PC-9 (cell line): ENCODE measurements around the gene ENDOV. TPM values are rescaled to one million over a fixed set of nuclear protein-coding genes. Genes with fewer than 3 reads are reported as not detected.

Experiments used
- BruUV-seq: library from RNA; stranded (reverse); fragments of 400-500 nt; replicated peaks from 2 replicates; lab custom pipeline; 2021; lab: Mats Ljungman, UMichigan
- CTCF ChIA-PET: fragments of 300-600 bp; sonication (Branson Sonifier 250); formaldehyde crosslinking; loops from one replicate; lab custom pipeline; 2022; ENCODE audit warnings: antibody characterized with exemption; lab: Charles Lee
- POLR2A ChIA-PET: fragments of 300-600 bp; sonication (Branson Sonifier 250); formaldehyde crosslinking; loops from one replicate; lab custom pipeline; 2022; ENCODE audit warnings: antibody characterized with exemption; ENCODE audit not compliant: unreplicated experiment; lab: Charles Lee
- DNase-seq, 2 experiments: peaks; one replicate each; pipeline versions ENCODE4 v3.0.0 to v3.0.0-alpha.2; 2015 to 2022; ENCODE audit warnings: mixed read lengths in 1 of 2
- H2AFZ ChIP-seq: fragments of 200-600 bp; sonication (generic); 2 replicates; pipeline ENCODE4 v1.8.1; 2017; ENCODE audit warnings: antibody characterized with exemption
- H3F3A ChIP-seq: fragments of 200-600 bp; sonication (generic); 2 replicates; pipeline ENCODE4 v1.8.1; 2017; ENCODE audit warnings: antibody characterized with exemption, mild to moderate bottlenecking, low read depth; ENCODE audit not compliant: insufficient read depth
- H3K27ac ChIP-seq: fragments of 200-600 bp; sonication (generic); 2 replicates; pipeline ENCODE4 v1.6.1; 2016; ENCODE audit warnings: mixed run types
- H3K27me3 ChIP-seq: fragments of 200-600 bp; sonication (generic); 2 replicates; pipeline ENCODE4 v1.6.1; 2016; ENCODE audit warnings: low read depth, mixed run types; ENCODE audit not compliant: insufficient read depth
- H3K36me3 ChIP-seq: fragments of 200-600 bp; sonication (generic); 2 replicates; pipeline ENCODE4 v1.6.1; 2016; ENCODE audit warnings: low read depth, mixed run types
- H3K4me1 ChIP-seq: fragments of 200-600 bp; sonication (generic); replicated peaks from 2 replicates; pipeline ENCODE4 v1.6.1; 2016; ENCODE audit warnings: mixed run types; ENCODE audit not compliant: insufficient read depth
- H3K4me2 ChIP-seq: fragments of 200-600 bp; sonication (generic); 2 replicates; pipeline ENCODE4 v1.6.1; 2017; ENCODE audit warnings: mixed run types
- H3K4me3 ChIP-seq: fragments of 200-600 bp; sonication (generic); 2 replicates; pipeline ENCODE4 v1.6.1; 2016; ENCODE audit warnings: mixed run types
- H3K79me2 ChIP-seq: fragments of 200-600 bp; sonication (generic); 2 replicates; pipeline ENCODE4 v1.6.1; 2017; ENCODE audit warnings: low read depth, mixed run types
- H3K9me2 ChIP-seq: fragments of 200-600 bp; sonication (generic); 2 replicates; pipeline ENCODE4 v1.8.1; 2017; ENCODE audit warnings: mild to moderate bottlenecking; ENCODE audit not compliant: insufficient read depth
- H3K9me3 ChIP-seq: fragments of 200-600 bp; sonication (generic); 2 replicates; pipeline ENCODE4 v1.8.1; 2016; ENCODE audit warnings: low read depth; ENCODE audit not compliant: insufficient read depth
- H4K20me1 ChIP-seq: fragments of 200-600 bp; sonication (generic); 2 replicates; pipeline ENCODE4 v1.8.1; 2017; ENCODE audit not compliant: insufficient read depth
- CTCF ChIP-seq: fragments of 200-600 bp; sonication (generic); conservative IDR thresholded peaks from 2 replicates; pipeline ENCODE4 v1.6.1; 2017; ENCODE audit warnings: mixed run types, antibody characterized with exemption, mild to moderate bottlenecking, moderate library complexity
- EZH2 ChIP-seq: fragments of 200-600 bp; sonication (generic); IDR thresholded peaks from 2 replicates; pipeline ENCODE4 v1.8.0; 2017; ENCODE audit warnings: antibody characterized with exemption, low read depth
- intact Hi-C: fragments of 100-400 bp; cut with micrococcal nuclease; formaldehyde crosslinking; loops from one replicate; pipeline ENCODE4 v1.10.0; 2022; ENCODE audit not compliant: unreplicated experiment
- total RNA-seq: library from RNA; stranded (reverse); gene quantifications from 2 replicates; pipeline ENCODE4 v1.2.3, GENCODE V29; 2021

ENDOV gene
- total RNA-seq, 1 experiment from 2014 or later = 50.3 TPM

GRCh38 chr17:80377798-80378197, 37.2 kb upstream of the ENDOV start:
- Histone ChIP-seq H4K20me1 (no peaks in the 10 kb centered on the region), H3K9me3 (no peaks in the 10 kb centered on the region), H3K36me3 (peaks cover 6% of the 10 kb centered on the region; the same call in 1 of the 2 replicates), H3K79me2 (no peaks in the 10 kb centered on the region), H3F3A (no peaks in the 10 kb centered on the region), H3K27me3 (no peaks in the 10 kb centered on the region), H3K27ac (no peak overlapping the region), H3K4me1 (no peaks in the 10 kb centered on the region), H3K4me2 (no peak overlapping the region), H2AFZ (no peak overlapping the region), H3K4me3 (no peak overlapping the region), H3K9me2 (no peaks in the 10 kb centered on the region)
- CTCF ChIA-PET = no interaction called here
- TF ChIP-seq CTCF = no peak
- no peak for TF ChIP-seq EZH2
- intact Hi-C loops = no loop called here
- BruUV-seq = no TSS peak
- POLR2A ChIA-PET = no interaction called here
- DNase-seq = no peak

- DNase-seq = no peak
- no TSS peak for BruUV-seq
- Histone ChIP-seq H3K4me2 (no peak overlapping the region), H3K27me3 (no peaks in the 10 kb centered on the region), H3K79me2 (no peaks in the 10 kb centered on the region), H3K9me3 (no peaks in the 10 kb centered on the region), H3K36me3 (peaks cover 6% of the 10 kb centered on the region; the same call in 1 of the 2 replicates), H3K9me2 (no peaks in the 10 kb centered on the region), H2AFZ (no peak overlapping the region), H3K27ac (no peak overlapping the region), H4K20me1 (no peaks in the 10 kb centered on the region), H3F3A (no peaks in the 10 kb centered on the region), H3K4me1 (no peaks in the 10 kb centered on the region), H3K4me3 (no peak overlapping the region)
- POLR2A ChIA-PET = no interaction called here
- TF ChIP-seq EZH2 (no peak), CTCF (no peak)
- CTCF ChIA-PET = no interaction called here
- intact Hi-C loops = no loop called here
Measured at GRCh38 chr17:80379348-80379747, 35.6 kb upstream of the ENDOV start.

- H3K4me2 ChIP-seq = no peak overlapping the region
- H3K27ac ChIP-seq = no peak overlapping the region
- H3K4me1 ChIP-seq = no peaks in the 10 kb centered on the region
- H3F3A ChIP-seq = no peaks in the 10 kb centered on the region
- CTCF ChIA-PET = no interaction called here
- no peaks in the 10 kb centered on the region for H3K9me2 ChIP-seq
- H3K27me3 ChIP-seq = no peaks in the 10 kb centered on the region
- H3K79me2 ChIP-seq = no peaks in the 10 kb centered on the region
- no peaks in the 10 kb centered on the region for H4K20me1 ChIP-seq
- no peak overlapping the region for H3K4me3 ChIP-seq
- no peaks in the 10 kb centered on the region for H3K9me3 ChIP-seq
- no peak for TF ChIP-seq CTCF
- TF ChIP-seq EZH2 = no peak
- H2AFZ ChIP-seq = no peak overlapping the region
- H3K36me3 ChIP-seq = peaks cover 6% of the 10 kb centered on the region; the same call in 1 of the 2 replicates
- BruUV-seq = no TSS peak
- intact Hi-C loops = no loop called here
- POLR2A ChIA-PET = no interaction called here
- no peak for DNase-seq
Measured at GRCh38 chr17:80380068-80380467, 34.9 kb upstream of the ENDOV start.
